Measurements from ENCODE around the gene HOPX.
"Not testable (repeated sequence)": the region's sequence is repeated elsewhere in the genome, so short reads cannot be mapped to it uniquely, and the experiment has no call there.

The HOPX gene

DNA sequence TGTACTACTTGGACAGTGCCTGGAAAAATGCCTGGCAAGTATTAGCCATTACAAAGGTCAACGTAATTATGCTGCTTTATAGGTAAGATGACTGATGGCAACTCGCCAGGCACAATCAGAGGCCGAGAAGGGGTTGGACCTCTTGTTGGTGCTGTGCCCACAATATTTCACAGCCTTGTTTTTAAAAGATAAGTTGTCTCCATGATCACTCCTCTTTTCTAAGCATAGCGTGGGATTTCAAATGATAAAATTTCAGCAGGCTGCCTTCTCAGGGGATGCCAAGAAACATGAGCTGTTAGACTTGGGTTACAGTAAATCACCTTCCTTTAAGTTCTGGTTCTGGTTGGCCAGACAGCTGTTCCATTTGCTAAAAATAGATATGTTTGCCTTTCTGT lies 26.9 kb downstream of the HOPX start:
- DNase-seq (ENCODE audit: low spot score) = no peak

DNA sequence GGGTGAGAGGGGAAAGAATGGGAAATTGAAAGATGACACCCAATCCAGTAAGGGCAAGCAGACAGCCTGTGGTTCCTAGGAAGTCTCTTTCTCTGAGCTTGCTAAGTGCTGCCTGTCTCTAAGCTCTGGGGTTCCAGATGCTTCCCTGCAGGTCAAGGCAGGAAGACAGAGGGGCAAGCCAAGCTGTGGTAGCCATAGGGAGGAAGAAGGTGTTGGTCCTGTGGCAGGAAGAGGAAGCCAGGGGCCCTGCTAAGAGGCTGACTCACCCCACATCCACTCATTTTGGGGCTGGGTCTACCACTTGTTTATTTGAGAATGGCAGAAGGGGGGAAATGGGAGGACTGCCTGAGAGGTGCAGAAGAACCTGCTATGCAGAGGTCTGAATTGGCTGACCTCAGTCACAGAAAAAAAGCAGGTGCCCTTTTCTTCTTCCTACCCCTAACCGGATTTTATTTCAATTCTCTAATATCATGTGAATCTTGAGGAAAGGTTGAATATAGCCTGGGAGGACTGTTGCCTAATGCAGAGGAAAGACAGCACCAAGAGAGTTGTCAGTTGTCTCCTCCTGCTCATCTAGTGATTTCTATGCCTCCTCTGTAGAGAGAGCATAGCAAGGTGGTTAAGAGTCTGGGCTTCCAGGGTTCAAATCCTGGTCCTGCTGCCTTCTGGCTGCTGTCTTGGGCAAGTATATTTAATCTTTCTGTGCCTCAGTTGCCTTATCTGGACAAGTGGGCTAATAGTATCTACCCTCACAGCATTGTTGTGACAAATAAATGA lies 27.4 kb downstream of the HOPX start:
- no peak for DNase-seq (ENCODE audit: low spot score)

DNA sequence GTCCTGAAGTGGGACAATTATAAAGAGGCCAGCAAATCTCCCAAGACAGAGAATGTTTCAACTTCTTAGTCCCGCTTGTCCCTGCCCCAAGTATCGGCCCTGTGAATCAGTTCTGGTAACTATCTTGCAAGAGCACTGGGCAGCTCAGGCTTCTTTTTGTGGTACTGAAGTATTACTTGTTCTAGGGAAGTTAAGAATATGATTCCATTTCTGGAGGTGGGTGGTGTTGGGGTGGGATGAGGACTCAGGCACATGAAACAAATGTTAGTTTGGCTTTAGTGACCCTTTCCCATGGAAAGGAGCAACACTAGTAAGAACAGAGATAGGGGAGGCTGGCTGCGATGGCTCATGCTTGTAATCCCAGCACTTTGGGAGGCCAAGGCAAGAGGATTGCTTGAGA lies 28.9 kb downstream of the HOPX start:
- DNase-seq (ENCODE audit: low spot score) = no peak

DNA sequence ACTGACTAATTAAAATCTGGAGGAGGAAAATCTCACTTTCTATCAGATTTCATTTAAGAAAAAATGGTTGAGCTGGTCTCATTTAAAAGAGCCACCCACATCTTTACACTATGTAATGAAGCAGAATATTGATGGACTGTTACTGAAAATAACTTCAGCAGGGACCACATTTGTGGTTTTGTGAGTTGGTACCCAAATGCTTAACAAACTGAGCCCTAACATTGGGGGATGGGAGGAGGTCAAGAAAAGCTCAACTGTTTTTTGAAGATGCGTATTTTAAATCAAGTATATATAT lies 30.1 kb downstream of the HOPX start:
- DNase-seq (ENCODE audit: low spot score) = no peak

DNA sequence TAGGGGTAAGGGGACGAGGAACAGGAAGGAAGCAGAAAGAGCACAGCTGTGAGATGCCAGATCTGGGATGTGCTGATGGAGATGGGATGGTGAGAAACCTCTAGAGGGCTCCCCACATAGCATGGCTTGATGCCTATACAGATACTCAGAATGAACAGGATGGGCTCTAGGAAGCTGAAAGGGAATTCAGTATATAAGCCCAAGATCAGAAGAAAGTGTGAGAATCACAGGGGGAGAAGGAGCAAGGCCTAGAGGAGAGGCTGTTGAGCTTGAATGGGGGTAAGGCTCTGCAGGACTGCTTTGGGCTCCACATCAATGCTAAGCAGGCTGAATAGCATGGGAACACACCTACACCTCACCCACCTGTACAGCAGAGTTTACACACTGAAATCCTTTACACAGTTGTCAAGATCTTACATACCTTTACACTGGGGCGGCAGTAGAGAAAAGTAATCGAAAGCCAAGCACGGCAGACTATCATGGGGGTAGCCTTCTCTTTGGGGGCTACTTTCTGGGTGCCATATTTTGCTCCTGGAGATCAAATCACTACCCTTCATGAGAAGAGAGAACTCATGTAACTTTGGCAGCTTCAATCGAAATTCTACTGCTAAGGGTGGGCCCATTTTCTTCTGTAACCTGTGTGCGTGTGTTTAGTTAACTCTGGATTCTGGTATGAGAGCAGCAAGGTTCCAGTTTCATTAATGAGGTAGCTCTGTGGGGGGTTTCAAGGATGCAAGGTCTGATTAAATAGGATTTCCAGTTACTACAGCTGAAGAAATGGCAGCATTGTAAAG lies 30.6 kb downstream of the HOPX start:
- no peak for DNase-seq (ENCODE audit: low spot score)

DNA sequence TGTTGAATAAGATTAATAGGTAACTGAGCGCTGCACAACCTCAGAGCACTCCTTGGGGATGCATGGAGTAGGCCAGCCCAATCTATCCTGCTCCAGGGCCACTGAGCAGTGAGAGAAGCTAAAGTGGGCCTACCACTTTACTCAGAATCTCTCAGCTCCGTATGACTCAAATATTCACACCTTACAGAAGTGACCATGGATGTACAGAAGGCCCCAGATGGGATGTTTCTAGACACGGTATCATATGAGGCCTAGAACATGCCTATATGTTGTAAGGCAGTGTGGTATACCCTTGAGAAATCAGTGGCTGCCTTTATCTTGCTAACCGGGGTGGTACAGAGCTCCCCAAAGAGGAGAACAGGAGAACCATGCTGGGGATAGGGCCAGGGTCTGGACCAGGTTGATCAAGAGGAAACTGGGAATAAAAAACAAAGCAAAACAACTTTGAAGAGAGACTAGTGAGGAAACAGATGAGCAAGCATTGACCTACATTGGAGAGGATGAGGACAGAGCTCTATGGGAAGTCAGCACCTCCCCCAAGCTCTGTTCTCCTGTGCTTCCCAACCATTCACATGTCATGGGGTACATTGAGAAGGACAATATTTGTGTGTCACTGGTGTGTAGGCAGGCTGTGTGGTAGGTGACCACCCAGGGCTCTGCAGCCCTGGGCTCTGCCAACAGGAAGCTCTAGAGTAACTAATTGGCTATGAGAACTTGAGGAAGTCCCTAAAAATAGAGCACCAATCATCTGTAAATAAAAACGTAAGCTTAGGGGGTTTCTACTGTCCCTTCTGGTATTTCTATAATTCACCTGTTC lies 31.4 kb downstream of the HOPX start:
- no peak for DNase-seq (ENCODE audit: low spot score)

DNA sequence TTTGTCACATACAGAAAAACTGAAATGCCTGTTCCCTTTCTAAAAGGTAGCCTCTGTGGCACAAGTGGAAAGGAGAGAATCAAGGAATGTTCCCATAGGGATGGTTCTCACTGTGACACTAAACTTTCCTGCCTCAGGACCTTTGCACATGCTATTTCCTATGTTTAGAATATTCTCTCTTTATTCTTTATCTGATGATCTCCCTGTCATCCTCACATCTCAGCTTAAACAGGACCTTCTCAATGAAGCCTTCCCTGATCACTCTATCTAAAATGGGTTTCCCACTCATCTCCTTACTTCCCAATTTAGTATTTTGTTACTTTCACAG lies 32.3 kb downstream of the HOPX start:
- no peak for DNase-seq (ENCODE audit: low spot score)

DNA sequence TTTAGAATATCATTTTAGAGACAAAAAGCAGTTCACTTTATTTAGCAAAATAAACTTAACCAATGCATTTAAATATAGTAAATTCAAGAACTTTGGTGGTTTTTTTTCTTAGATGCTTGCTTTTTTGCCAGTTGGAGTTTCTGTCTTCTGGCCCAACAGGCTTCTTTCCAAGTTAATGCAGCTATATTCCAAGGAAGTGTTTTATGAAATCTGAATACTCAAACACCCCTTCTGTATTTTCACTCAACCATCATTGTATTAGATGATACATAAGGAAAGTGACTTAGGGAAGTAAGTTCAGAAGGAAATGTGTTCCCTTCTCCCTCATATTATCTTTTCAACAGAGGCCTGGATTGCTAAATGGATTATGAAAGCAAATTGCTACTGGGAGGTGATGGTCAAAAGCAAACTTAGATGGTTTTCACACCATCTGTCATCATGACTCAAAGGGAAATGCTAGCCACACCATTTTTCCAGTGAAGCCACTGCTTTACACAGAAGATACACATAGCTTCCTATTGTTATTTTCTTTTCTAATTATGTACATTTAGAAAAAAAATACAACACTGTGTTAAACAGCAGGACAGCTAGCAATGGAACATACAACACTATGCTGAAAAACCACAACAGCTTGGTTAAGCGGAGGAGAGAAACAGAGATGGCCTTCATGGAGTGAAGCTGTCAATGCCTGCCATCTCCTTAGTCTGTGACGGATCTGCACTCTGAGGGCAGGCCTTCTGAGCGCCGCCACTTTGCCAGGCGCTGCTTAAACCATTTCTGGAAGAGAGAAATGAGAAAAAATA lies 32.9 kb downstream of the HOPX start:
- no peak for DNase-seq (ENCODE audit: low spot score)

DNA sequence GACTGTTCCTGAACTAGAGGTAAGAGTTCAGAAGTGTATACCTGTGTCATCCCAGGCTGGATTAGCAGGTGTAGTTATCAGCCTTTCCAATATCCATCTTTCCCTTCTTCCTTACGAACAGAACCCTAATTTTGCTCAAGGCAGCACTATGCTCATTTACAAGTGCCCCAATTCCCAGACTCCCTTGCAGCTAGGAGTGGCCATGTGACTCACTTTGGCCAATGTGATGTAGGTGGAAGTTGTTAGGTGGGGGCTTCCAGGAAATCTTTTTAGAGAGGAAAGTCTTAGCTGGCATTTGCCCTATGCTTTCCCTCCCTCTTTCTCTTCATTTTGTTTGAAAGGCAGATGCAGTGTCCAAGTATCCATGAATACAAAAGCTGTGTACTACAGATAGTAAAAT lies 34.8 kb downstream of the HOPX start:
- no peak for DNase-seq (ENCODE audit: low spot score)

DNA sequence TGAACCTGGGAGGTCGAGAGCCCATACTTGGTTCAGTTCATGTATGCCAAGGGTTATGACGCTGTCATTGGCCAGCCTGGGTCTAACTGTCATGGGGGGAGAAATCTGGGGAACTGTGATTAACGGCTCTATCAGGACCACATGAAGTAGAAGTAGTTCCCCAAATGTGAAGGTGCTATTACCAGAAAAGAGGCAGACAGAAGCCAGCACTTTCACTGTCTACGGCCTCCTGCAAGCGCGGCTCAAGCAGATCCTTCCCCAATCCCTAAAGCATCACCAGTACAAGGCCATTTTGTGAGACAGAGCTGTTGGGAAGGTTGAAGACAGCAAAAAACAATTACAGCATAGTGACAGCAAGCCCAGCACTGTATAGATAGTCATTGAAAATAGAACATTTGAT lies 37.5 kb downstream of the HOPX start:
- DNase-seq (ENCODE audit: low spot score) = no peak

DNA sequence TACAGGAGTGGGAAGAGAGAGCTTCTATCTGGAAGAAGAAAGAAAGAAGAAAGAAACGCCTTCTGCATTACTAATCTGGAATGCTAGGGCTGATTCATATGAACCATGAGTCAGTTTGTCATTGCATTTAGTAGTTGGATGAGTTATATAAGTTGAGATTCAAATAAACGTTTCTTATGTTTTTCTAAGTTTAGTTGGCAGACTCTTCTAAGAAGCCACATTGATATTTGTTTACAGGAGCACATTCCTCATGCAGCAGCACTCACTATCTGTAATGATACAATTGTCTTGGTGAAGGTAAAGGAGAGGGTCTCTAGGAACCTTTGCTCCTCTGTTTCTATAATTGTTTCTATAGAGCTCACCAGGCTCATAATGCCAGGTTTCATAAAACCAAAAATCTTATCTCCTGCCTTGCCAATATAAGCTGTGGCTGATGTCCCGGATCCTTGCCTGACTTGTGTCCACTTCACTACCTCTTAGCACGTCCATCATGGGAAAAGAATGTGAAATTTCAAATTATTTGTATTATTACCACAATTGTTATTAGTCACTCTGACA lies 39.5 kb downstream of the HOPX start:
- DNase-seq (ENCODE audit: low spot score) = peak; percentile 64

DNA sequence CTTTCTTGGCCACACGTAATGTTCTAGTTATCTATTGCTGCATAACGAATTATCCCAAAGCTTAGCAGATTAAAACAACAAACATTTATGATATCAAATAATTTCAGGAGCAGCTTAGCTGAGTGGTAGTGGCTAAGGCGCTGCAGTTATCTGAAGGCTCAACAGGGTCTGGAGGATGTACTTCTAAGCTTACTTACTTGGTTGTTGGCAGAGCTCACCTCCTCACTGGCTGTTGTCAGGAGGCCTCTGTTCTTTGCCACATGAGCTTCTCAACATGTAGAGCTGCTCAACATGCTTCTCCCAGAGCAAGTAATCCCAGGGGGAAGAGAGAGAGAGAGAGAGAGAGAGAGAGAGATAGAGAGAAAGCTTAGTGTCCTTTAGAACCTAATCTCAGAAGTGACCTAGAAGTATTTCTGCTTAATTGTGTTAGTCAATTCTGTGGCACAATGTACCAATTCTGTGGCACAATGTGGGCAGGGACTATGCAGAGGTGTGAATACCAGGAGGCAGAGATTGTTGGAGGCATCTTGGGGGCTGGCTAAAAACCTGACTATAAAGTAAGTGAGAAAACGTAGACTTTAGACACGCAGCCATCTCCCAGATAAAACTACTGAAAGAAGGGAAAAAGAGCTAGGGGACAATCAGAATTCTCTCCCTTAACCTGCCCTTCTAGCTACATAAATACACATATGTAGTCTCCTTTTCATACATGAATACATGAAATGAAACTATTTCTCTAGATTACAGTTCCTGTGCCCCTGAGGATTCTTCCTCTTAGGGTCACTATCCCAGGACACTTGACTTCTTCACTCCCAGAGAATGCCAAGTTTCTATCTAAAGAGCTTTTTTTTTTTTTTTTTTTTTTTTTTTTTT lies 40.2 kb downstream of the HOPX start:
- DNase-seq (ENCODE audit: low spot score) = no peak

DNA sequence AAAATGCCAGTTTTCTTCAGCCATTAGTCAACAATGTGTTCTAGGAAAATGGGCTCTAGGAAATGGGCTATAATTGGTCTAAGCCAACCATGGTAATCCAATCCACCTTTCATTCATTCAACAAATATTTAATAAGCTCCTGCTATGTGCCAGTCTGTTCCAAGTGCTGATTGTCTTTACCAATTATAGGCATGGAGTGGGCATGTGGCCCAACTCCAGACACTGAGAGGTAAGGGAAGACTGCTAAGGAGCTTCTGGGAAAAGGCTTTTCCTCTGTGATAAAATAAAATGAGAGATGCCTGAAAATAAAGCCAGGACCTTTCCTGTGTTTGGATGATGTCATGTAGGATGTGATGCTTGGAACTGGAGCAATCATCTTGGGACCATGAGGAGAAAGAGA lies 43.3 kb downstream of the HOPX start:
- DNase-seq (ENCODE audit: low spot score) = no peak

DNA sequence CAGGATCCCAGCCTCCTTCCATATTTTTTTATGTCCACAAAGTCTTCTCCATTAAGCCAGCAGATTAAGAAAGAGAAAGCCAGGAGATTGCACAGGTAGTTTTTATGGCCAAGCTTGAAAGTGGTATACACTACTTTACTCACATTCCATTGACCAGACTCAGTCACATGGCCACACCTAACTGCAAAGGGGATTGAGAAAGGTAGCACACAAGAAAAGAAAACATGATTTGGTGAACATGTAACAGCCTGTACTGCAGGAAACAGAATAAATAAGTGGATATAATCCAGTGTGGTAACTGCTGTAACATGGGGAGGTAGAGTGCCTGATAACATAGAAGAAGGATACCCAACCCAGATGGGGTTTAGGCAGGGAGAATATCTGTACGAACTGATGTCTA lies 43.9 kb downstream of the HOPX start:
- no peak for DNase-seq (ENCODE audit: low spot score)

DNA sequence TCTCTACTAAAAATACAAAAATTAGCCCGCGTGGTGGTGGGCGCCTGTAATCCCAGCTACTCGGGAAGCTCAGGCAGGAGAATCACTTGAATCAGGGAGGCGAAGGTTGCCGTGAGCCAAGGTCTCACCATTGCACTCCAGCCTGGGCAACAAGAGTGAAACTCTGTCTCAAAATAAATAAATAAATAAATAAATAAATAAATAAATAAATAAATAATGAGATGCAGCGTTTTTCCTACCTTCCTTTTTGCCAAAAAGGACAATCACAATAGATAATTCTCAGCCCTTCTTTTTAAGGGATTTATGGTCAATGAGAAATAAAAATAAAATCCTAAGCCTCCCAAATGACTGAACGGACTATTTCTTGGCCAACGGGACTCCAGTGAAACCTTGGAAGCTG lies 46.1 kb downstream of the HOPX start:
- DNase-seq (ENCODE audit: low spot score) = not testable (repeated sequence)

DNA sequence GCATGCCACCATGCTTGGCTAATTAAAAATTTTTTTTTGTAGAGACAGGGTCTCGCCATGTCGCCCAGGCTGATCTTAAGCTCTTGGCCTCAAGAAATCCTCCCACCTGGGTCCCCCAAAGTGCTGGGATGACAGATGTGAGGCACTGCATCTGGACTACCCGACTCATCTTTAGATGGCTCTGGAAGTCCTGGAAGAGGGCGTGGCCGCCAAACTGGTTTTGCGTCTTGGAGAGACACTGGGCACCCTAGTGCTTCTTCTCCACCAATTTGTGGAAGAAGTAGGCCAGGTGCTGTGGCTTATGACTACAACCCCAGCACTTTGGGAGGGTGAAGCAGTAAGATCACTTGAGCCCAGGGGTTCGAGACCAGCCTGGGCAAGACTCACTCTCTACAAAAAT lies 47.6 kb downstream of the HOPX start:
- DNase-seq (ENCODE audit: low spot score) = no peak

DNA sequence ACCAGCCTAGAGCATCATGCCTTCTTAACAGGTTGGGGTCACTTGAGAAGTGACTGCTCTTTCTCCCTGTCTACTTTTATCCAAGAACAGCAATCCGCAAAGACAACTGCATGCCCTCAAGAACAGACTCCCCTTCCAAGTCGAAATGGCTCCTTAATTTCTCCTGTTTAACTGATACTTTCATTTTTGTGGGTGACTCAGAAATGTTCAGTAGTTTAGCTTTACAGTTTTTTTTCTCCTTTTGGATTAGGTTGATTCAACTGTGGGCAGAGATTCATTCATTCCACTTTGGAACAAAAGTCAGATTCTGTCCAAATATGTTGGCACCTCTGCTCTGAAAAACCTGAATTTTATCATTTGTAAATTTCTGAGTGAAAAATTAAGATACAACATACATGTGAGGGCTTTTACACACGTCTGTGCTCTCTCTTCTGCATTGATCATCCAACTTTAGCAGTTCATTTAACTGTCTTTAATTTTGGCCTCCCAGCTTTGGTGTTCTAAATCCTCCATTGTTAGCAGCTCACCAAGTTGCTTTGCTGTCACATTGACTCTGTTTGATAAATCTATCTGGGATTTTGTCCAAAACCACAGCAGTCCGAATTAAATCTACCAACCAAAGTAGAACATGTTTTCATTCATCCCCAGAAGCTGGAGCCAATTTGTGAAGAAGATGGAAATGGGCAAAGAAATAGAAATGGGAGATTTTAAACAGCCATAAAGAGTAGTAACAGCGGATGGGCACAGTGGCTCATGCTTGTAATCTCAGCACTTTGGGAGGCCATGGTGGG lies 50.0 kb downstream of the HOPX start:
- no peak for DNase-seq (ENCODE audit: low spot score)

DNA sequence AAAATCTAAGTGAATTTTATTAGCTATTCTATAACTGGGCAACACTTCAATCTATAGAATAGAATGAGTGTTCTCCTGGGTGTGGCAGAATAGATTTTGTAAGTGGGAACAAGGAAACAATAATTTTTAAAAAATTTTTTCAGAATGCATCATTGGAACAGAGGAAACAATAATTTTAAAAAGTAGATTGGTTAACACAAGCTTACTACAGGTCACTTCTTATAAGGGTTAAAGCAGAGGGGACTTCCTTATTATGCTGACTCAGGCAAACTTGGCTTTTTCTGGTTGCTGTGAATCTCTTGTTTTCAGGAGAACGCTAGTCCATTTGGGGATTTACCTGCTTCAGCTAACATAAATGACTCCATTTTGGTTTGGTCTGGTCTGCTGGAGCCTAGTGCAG lies 52.5 kb downstream of the HOPX start:
- DNase-seq (ENCODE audit: low spot score) = no peak

DNA sequence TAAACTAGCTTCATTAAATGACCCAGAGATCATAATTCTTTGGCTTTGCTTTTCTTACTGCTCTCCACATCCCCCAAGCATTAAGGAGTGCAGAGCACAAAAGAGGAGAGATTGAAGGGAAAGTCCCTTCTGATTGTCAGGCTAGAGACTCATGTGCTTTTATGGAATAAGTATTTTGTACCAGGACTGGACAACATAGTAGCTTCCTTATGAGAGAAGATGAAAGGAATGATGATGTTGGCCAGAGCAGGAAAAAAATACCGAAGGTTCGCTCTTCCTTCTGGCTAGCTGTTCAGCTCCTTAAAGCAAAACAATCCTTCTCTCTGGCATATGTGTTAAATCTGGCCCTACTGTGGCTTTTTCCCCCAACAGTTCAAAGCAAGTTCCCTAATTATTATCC lies 53.1 kb downstream of the HOPX start:
- DNase-seq (ENCODE audit: low spot score) = no peak

DNA sequence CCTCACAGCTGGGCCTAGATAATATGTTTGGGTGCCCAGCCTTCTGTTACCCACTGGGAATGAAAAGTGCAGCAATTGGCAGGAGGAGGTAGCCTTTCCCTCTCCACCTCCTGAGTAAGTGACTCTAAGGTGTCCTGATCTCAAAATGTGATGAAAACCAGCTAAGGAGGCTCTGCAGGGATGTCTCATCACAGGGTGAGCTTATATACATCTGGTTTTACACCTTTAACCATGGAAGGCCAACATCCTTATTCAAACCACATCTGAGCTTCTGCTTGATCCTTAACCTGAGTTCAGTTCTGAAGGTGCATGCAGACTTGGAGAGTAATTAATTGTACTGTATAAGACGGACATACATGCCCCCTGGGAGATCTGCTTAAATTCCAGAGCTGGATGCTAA lies 53.7 kb downstream of the HOPX start:
- no peak for DNase-seq (ENCODE audit: low spot score)
